HUES48 (cell line): ENCODE results near the gene ALG8.

Source experiments
- H3K27ac ChIP-seq: one replicate; pipeline ENCODE4 v1.7.0; 2013; ENCODE audit warnings: low read depth, low read length, inconsistent platforms
- H3K27me3 ChIP-seq: 2 replicates; pipeline ENCODE4 v1.6.1; 2013; ENCODE audit warnings: mild to moderate bottlenecking, low read length; ENCODE audit not compliant: control insufficient read depth, insufficient read depth
- H3K36me3 ChIP-seq: 2 replicates; pipeline ENCODE4 v1.6.1; 2013; ENCODE audit warnings: low read length; ENCODE audit not compliant: control insufficient read depth, insufficient read depth
- H3K4me1 ChIP-seq: 2 replicates; pipeline ENCODE4 v1.6.1; 2013; ENCODE audit warnings: mild to moderate bottlenecking, low read length; ENCODE audit not compliant: control insufficient read depth, insufficient read depth
- H3K4me3 ChIP-seq: 2 replicates; pipeline ENCODE4 v1.5.1; 2013; ENCODE audit warnings: mild to moderate bottlenecking, low read depth, low read length
- H3K9ac ChIP-seq: 2 replicates; pipeline ENCODE4 v1.6.1; 2013; ENCODE audit warnings: mild to moderate bottlenecking, low read depth, low read length, moderate library complexity
- H3K9me3 ChIP-seq: 2 replicates; pipeline ENCODE4 v1.6.1; 2013; ENCODE audit warnings: low read length; ENCODE audit not compliant: control insufficient read depth, insufficient read depth

The ALG8 gene

DNA sequence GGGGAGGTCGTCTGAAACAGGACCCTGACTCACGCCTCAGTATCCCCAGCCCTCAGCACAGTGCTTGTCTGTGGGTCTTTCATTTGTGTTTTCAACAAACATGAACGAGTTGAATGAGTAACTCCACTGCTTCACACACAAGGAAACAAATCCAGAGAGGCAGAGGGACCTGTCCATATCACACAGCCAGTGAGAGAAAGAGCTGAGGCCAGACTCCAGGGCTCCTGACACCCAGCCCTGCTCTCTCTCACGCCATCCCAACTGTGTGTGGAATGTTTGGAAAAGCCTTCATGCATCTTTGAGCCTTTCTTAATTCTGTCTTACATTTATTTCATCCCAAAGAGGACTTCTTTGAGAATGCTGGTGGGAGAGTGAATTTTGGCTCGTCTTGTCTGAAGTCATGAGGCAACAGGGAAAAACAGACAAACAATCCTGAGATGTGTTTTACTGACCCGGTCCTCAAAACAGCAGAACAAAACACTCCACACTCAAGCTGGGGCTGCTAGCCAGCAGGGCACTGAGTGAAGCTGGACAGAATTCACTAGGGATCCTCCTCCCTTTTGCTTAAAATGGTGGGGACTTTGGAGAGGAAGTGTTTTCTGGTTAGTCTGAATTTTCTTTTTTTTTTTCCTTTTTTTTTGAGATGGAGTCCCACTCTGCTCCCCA is 19.7 kb upstream of the ALG8 start:
- H3K4me1 ChIP-seq = no peaks in the 10 kb centered on the region
- H3K27me3 ChIP-seq = no peaks in the 10 kb centered on the region

DNA sequence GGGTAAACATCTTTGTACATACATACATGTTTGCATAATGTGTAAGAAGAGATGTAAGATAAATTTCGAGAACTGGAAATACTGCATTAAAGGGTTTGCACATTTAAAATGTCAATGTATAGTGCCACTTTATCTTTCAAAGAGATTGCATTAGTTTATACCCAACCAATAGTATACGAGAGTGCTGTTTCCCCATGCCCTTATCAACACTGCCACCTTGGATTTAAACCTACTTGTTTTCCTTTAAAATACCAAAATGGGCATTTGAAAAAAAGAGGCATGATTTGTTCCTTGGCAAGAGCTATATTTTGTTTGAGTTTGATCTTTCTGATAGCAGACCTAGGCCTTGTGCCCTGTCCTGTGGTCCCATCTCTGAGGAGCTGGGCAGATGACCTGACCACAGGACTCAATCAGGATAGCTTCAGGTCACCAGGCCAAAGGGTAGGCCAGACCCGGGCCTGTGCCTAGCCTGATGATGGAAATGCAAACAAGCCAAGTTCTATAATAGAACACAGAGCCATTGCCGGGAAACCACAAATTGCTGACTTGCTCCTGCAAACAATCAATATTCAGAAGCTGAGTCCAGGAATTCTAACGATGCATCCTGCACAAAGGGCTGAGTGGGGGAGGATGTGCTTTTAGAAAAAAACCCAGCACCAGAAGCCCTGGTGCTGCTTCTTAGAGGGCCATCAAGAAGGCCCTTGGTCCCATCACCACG is 16.9 kb upstream of the ALG8 start:
- no peaks in the 10 kb centered on the region for H3K27me3 ChIP-seq
- no peak overlapping the region for H3K27ac ChIP-seq
- H3K36me3 ChIP-seq = no peaks in the 10 kb centered on the region
- no peaks in the 10 kb centered on the region for H3K4me1 ChIP-seq
- no peak overlapping the region for H3K9ac ChIP-seq
- no peak overlapping the region for H3K4me3 ChIP-seq
- H3K9me3 ChIP-seq = no peaks in the 10 kb centered on the region

More for the DNA sequence above, 19.7 kb upstream of the ALG8 start:
- Histone ChIP-seq H3K9ac (no peak overlapping the region), H3K27ac (no peak overlapping the region), H3K9me3 (no peaks in the 10 kb centered on the region), H3K4me3 (no peak overlapping the region), H3K36me3 (no peaks in the 10 kb centered on the region)

DNA sequence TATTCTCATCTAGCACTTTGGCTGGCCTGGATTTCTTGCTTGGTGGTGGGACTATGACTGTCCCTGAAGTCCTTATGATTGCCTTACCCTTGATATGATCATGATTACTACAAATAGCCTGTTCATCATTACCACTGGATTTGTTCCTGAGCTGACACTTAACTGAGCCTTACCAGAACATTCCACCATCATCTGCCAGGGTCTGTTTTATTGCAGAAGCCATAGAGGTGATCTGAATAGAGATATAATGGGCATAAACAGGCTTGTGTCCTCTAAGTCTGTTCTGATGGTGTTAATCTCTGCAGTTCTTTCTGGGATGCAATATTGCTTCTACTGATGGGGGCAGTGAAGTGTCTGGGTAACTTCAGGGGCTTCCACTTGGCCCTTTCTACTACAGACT is 12.4 kb upstream of the ALG8 start:
- Histone ChIP-seq H3K4me1 (no peaks in the 10 kb centered on the region), H3K27ac (no peak overlapping the region), H3K9me3 (no peaks in the 10 kb centered on the region), H3K36me3 (no peaks in the 10 kb centered on the region), H3K4me3 (no peak overlapping the region), H3K9ac (no peak overlapping the region), H3K27me3 (no peaks in the 10 kb centered on the region)

DNA sequence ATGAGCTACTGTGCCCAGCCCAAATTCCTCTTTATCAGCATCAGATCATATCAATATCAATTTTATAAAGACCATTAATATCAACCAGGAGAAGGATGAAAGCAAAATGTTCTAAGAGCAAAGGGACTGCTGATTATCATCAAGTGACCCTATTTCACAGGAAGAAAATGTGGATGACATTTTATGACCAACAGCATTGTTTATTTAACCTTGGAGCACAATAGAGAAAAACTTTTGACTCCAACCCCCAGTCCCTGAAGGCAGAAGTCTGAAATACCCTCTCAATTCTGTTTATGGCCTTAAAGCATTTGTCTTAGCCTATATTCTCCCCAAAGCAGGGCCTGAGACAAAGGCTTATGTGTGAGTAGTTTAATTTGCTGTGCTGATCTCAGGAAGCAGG is 11.3 kb upstream of the ALG8 start:
- H3K4me1 ChIP-seq = no peaks in the 10 kb centered on the region
- H3K27ac ChIP-seq = no peak overlapping the region
- no peaks in the 10 kb centered on the region for H3K27me3 ChIP-seq
- H3K9me3 ChIP-seq = no peaks in the 10 kb centered on the region
- H3K36me3 ChIP-seq = no peaks in the 10 kb centered on the region
- H3K9ac ChIP-seq = no peak overlapping the region
- H3K4me3 ChIP-seq = no peak overlapping the region

DNA sequence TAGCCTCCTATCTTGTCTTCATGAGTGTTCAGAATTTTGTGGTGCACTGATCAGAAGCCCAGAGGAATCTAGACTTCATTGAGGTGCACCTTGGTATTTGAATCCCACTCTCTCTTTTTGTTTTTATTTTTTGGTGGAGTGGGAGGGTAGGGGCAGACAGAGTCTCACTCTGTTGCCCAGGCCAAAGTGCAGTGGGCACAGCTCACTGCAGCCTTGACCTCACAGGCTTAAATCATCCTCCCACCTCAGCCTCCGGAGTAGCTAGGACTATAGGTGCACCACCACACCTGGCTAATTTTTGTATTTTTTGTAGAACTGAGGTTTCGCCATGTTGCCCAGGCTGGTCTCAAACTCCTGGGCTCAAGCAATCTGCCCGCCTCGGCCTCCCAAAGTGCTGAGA is 10.9 kb upstream of the ALG8 start:
- Histone ChIP-seq H3K4me1 (no peaks in the 10 kb centered on the region), H3K9ac (no peak overlapping the region), H3K9me3 (no peaks in the 10 kb centered on the region), H3K4me3 (no peak overlapping the region), H3K27me3 (no peaks in the 10 kb centered on the region), H3K27ac (no peak overlapping the region), H3K36me3 (no peaks in the 10 kb centered on the region)

DNA sequence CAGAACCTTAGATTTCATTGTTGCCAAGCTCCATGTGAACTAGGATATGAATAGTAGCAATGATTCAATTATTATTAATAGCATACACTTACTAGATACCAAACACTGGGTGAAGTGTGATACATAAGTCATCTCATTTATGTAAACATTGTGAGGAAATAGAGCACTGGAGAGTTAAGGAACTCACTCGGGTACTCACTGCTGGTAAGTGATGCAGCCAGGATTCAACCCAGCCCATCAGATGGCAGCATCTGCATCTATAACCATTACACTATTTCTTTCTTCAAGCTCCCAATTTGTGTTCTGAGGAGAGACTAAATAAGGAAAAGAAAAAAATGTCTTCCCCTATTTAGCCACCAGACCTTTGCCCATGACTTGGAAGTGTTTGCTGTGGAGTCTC is 10.2 kb upstream of the ALG8 start:
- Histone ChIP-seq H3K4me3 (no peak overlapping the region), H3K9ac (no peak overlapping the region), H3K9me3 (no peaks in the 10 kb centered on the region), H3K4me1 (no peaks in the 10 kb centered on the region), H3K27ac (no peak overlapping the region), H3K27me3 (no peaks in the 10 kb centered on the region), H3K36me3 (no peaks in the 10 kb centered on the region)

DNA sequence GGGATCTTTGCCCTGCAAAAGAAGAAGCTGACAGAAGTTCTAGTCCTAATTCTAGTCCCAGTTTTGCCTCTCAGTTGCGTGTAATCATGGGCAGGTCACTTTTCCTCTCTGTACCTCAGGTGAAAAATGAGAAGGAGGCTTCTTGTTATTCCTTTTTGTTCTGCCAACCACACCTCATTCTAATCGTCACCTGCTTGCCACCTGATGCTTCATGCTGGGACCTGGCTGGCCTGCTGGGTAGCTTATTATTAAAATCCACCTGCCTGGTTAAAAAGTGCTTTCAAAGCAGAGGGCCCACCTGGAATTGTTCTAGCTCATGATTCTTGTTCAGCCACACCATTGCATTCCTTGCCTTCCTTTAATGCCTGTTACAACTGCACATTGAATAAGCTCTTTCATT is 8.4 kb upstream of the ALG8 start:
- Histone ChIP-seq H3K9ac (no peak overlapping the region), H3K27ac (no peak overlapping the region), H3K36me3 (no peaks in the 10 kb centered on the region), H3K27me3 (no peaks in the 10 kb centered on the region), H3K4me1 (no peaks in the 10 kb centered on the region), H3K4me3 (no peak overlapping the region), H3K9me3 (no peaks in the 10 kb centered on the region)

DNA sequence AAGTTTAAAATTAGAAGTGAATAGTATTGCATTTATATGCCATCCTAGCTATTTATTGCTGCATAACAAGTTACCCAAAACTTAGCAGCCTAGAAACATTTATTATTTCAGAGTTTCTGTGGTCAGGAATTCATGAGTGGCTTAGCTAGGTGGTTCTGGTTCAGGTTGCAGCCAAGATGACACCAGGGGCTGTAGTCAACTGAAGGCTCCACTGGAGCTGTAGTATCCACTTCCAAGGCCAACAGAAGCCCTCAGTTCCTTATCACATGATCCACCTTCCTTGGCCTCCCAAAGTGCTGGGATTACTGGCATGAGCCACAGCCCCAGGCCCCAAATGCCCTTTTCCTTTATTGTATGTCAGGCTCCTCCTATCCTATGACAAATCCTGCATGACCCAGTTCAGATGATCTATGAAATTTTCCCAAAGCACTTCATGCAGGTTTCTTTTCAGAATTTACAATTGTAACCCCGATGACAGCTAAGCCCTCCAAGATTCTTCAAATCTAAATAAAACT is 6.1 kb upstream of the ALG8 start:
- H3K36me3 ChIP-seq = peaks cover 8% of the 10 kb centered on the region
- no peak overlapping the region for H3K9ac ChIP-seq
- H3K27me3 ChIP-seq = no peaks in the 10 kb centered on the region
- H3K4me1 ChIP-seq = no peaks in the 10 kb centered on the region
- H3K9me3 ChIP-seq = no peaks in the 10 kb centered on the region
- no peak overlapping the region for H3K4me3 ChIP-seq
- H3K27ac ChIP-seq = no peak overlapping the region

DNA sequence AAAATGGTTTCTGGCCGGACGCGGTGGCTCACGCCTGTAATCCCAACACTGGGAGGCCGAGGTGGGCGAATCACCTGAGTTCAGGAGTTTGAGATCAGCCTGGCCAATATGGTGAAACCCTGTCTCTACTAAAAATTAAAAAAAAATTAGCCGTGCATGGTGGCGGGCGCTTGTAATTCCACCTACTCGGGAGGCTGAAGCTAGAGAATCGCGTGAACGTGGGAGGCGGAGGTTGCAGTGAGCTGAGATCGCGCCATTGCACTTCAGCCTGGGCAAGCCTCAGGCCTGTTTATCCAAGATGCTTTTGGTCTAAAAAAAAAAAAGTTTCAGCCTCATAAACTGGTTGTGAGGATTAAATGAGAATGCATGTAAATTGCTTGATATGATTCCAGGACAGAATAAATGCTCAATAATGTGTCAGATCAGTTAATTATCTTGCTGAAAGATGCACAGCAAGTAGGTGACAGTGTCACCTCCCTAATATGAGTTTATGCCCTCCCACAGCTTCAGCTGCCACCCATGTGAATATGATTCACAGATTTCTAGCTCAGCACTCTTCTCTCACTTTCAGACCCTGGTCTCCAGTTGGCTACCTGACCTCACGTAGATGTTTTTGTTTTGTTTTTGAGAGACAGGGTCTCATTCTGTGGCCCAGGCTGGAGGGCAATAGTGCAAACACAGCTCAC is 1.1 kb upstream of the ALG8 start:
- no peaks in the 10 kb centered on the region for H3K27me3 ChIP-seq
- H3K9ac ChIP-seq = peak overlapping the region; percentile 14; the same call in 1 of the 2 replicates
- H3K27ac ChIP-seq = no peak overlapping the region
- no peaks in the 10 kb centered on the region for H3K9me3 ChIP-seq
- peak overlapping the region; percentile 84 for H3K4me3 ChIP-seq
- peaks cover 30% of the 10 kb centered on the region for H3K36me3 ChIP-seq
- H3K4me1 ChIP-seq = 0 out of 2 replicates have a peak, but pooled peaks cover 4% of the 10 kb centered on the region

DNA sequence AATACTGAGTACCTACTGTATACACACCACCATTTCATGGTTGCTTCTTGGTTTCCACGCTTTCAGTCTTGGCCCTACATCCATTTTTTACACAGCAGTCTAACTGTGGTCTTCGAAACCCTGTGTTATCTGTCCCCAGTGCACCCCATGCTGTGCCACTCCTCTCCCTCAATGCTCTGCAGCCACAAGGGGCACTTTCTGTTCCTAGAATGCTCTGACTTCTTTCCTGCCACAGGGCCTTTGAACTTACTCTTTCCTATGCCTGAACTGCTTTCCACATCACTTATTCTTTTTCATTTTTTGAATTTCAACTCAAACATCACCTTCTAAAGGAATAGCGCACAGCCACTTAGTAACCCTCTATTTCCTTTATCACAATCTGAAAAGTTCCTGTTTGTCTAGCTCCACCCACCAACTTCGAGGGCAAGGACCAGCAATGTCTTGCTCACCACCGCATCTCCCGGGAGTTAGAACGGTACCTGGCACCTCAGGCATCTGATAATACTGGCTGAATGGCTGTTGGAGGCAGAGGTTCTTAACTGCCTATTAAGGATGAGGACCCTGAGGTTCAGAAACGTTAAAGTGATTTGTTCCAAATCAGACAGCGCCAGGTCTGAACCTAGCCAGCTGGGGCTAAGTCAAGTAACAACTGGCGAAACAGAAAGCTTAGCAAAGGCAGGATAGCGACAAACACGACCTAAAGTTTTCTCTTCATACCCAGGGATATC is 568 bp downstream of the ALG8 start:
- peak overlapping the region; percentile 85 for H3K27ac ChIP-seq
- peak overlapping the region; percentile 84 for H3K4me3 ChIP-seq
- H3K9me3 ChIP-seq = no peaks in the 10 kb centered on the region
- H3K27me3 ChIP-seq = no peaks in the 10 kb centered on the region
- peak overlapping the region; percentile 94 for H3K9ac ChIP-seq
- H3K36me3 ChIP-seq = peaks cover 43% of the 10 kb centered on the region
- 0 out of 2 replicates have a peak, but pooled peaks cover 4% of the 10 kb centered on the region for H3K4me1 ChIP-seq
